CD4-positive, alpha-beta T cell (primary cell): ENCODE measurements around the gene ZNF22. TPM values are rescaled to one million over a fixed set of nuclear protein-coding genes. Genes with fewer than 3 reads are reported as not detected.

Source experiments
- ATAC-seq: fragments of 200-7000 bp; cut with Tn5 transposase; one replicate; pipeline ENCODE4 v1.10.0; 2022; ENCODE audit warnings: mild to moderate bottlenecking; ENCODE audit not compliant: poor library complexity
- CTCF ChIA-PET: fragments of 350-600 bp; sonication (Branson Sonifier 250); formaldehyde crosslinking; loops from one replicate; lab custom pipeline; 2021; ENCODE audit warnings: antibody characterized with exemption, inconsistent platforms; lab: Charles Lee
- POLR2A ChIA-PET: fragments of 350-600 bp; sonication (Branson Sonifier 250); formaldehyde crosslinking; loops from one replicate; lab custom pipeline; 2021; ENCODE audit warnings: antibody characterized with exemption, inconsistent platforms; lab: Charles Lee
- DNase-seq, 14 experiments: peaks; one replicate each; pipeline ENCODE4 v3.0.0-alpha.2; 2013 to 2020; ENCODE audit warnings: mixed read lengths in 2 of 14
- H3K27ac ChIP-seq, 2 donors: one replicate each; pipeline versions ENCODE4 v1.5.1 to v1.7.0; 2013; ENCODE audit warnings: low read length in 2 of 2, low read depth in 1 of 2, mild to moderate bottlenecking in 1 of 2
- H3K27me3 ChIP-seq, 2 experiments: 1 replicate in 1 of 2; 2 replicates in 1 of 2; pipeline versions ENCODE4 v1.6.1 to v1.7.0; 2013; ENCODE audit warnings: low read length in 2 of 2, control low read depth in 1 of 2, mild to moderate bottlenecking in 1 of 2, moderate library complexity in 1 of 2; ENCODE audit not compliant: insufficient read depth in 2 of 2, control insufficient read depth in 1 of 2
- H3K36me3 ChIP-seq: one replicate; pipeline ENCODE4 v1.6.1; 2013; ENCODE audit warnings: low read length, control low read depth; ENCODE audit not compliant: insufficient read depth
- H3K4me1 ChIP-seq: one replicate; pipeline ENCODE4 v1.6.1; 2013; ENCODE audit warnings: low read length, control low read depth; ENCODE audit not compliant: insufficient read depth
- H3K4me3 ChIP-seq: one replicate; pipeline ENCODE4 v1.5.1; 2013; ENCODE audit warnings: mild to moderate bottlenecking, low read length, moderate library complexity
- H3K9me3 ChIP-seq, 2 experiments: 1 replicate in 1 of 2; 2 replicates in 1 of 2; pipeline versions ENCODE4 v1.6.1 to v1.7.0; 2013; ENCODE audit warnings: low read length in 2 of 2, mild to moderate bottlenecking in 2 of 2, control low read depth in 1 of 2, moderate library complexity in 1 of 2; ENCODE audit not compliant: control insufficient read depth in 1 of 2, insufficient read depth in 1 of 2
- H3K27ac Mint-ChIP-seq: one replicate; pipeline ENCODE4 v1.8.0; 2020; ENCODE audit warnings: mixed read lengths
- H3K27me3 Mint-ChIP-seq: one replicate; pipeline ENCODE4 v1.8.0; 2021; ENCODE audit warnings: mixed read lengths
- H3K36me3 Mint-ChIP-seq: one replicate; pipeline ENCODE4 v1.8.0; 2021; ENCODE audit warnings: low read depth, mixed read lengths
- H3K4me1 Mint-ChIP-seq: one replicate; pipeline ENCODE4 v1.8.0; 2021; ENCODE audit warnings: low read depth, mixed read lengths
- H3K4me3 Mint-ChIP-seq: one replicate; pipeline ENCODE4 v1.8.0; 2020; ENCODE audit warnings: mild to moderate bottlenecking, mixed read lengths
- H3K9me3 Mint-ChIP-seq: one replicate; pipeline ENCODE4 v1.8.0; 2020; ENCODE audit warnings: mixed read lengths
- CTCF ChIP-seq: fragments of 200-600 bp; IDR thresholded peaks from one replicate; pipeline ENCODE4 v1.8.0; 2022; ENCODE audit warnings: antibody characterized with exemption, mild to moderate bottlenecking
- intact Hi-C, 2 experiments: fragments of 100-400 bp; cut with DNase I in 1 of 2; cut with micrococcal nuclease in 1 of 2; formaldehyde crosslinking; loops; one replicate each; pipeline versions ENCODE4 v1.15.1 to v1.9.0; 2023 to 2025; cut with DNase I, micrococcal nuclease
- total RNA-seq, 174 experiments: library from RNA in 2 of 174; stranded (reverse) in 2 of 174; gene quantifications; one replicate each; pipeline ENCODE4 v1.2.3 and lab custom pipeline; 2021 to 2026

ZNF22 gene
- total RNA-seq, 2 experiments from 2014 or later, result 14.1 to 15.3 TPM

- no peak for DNase-seq
- Mint-ChIP-seq H3K27ac (no peak overlapping the region), H3K9me3 (peaks cover 2% of the 10 kb centered on the region), H3K4me1 (peaks cover 32% of the 10 kb centered on the region), H3K4me3 (no peak overlapping the region), H3K36me3 (peaks cover 50% of the 10 kb centered on the region), H3K27me3 (no peaks in the 10 kb centered on the region)
- Histone ChIP-seq H3K9me3 (peaks cover 3 to 19% of the 10 kb centered on the region in 2 experiments), H3K4me1 (peaks cover 12% of the 10 kb centered on the region), H3K4me3 (no peak overlapping the region), H3K27ac (no peak overlapping the region), H3K27me3 (no peaks in the 10 kb centered on the region), H3K36me3 (peaks cover 19% of the 10 kb centered on the region)
- ATAC-seq, result no peak
- TF ChIP-seq CTCF, result no peak
- ChIA-PET POLR2A (no interaction called here), CTCF (no interaction called here)
- intact Hi-C loops, result loop anchor here in 1 of 2 experiments (10.0 kb wide), 1 partner anchor 231 kb away; no protein-coding TSS in a partner anchor
These were observed 2.8 kb downstream of the ZNF22 start for GRCh38 chr10:45003432-45004000.

- peaks cover 2% of the 10 kb centered on the region for H3K9me3 Mint-ChIP-seq
- intact Hi-C loops, result loop anchor here in 1 of 2 experiments (10.0 kb wide), 1 partner anchor 230 kb away; no protein-coding TSS in a partner anchor
- H3K27me3 Mint-ChIP-seq, result no peaks in the 10 kb centered on the region
- ATAC-seq (no peak), DNase-seq (no peak)
- H3K4me1 Mint-ChIP-seq, result peaks cover 31% of the 10 kb centered on the region
- Histone ChIP-seq H3K27me3 (no peaks in the 10 kb centered on the region), H3K27ac (no peak overlapping the region), H3K4me3 (no peak overlapping the region), H3K4me1 (peaks cover 12% of the 10 kb centered on the region), H3K36me3 (peaks cover 19% of the 10 kb centered on the region), H3K9me3 (peaks cover 3 to 19% of the 10 kb centered on the region in 2 experiments)
- no peak overlapping the region for H3K27ac Mint-ChIP-seq
- no peak for TF ChIP-seq CTCF
- CTCF ChIA-PET, result no interaction called here
- peaks cover 50% of the 10 kb centered on the region for H3K36me3 Mint-ChIP-seq
- H3K4me3 Mint-ChIP-seq, result no peak overlapping the region
- POLR2A ChIA-PET, result no interaction called here
These were observed 3.9 kb downstream of the ZNF22 start for GRCh38 chr10:45004661-45005060.

DNA sequence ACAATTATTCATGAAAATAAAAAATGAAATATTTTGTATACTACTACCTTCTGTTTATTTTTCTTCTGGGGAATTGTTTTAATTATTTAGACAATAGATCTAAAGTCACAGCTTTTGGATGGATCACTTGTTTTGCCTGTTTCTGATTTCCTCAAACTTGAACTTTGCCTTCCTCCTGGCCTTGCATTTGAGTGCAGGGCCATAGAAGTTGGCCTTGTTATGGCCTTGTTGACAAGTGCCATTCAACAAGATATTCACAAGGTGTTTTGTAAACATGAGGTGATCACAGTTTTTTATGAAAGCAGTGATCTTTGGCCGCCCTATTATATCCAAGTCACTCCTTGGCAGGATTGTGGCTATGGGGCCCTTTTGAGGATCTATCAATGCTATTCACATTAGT is 4.6 kb downstream of the ZNF22 start:
- Mint-ChIP-seq H3K36me3 (peaks cover 50% of the 10 kb centered on the region), H3K27ac (no peak overlapping the region)
- DNase-seq, result no peak

More for the DNA sequence above, 4.6 kb downstream of the ZNF22 start:
- Mint-ChIP-seq H3K27me3 (no peaks in the 10 kb centered on the region), H3K4me3 (no peak overlapping the region), H3K9me3 (peaks cover 2% of the 10 kb centered on the region), H3K4me1 (peaks cover 25% of the 10 kb centered on the region)
- ATAC-seq, result no peak
- intact Hi-C loops, result loop anchor here in 1 of 2 experiments (10.0 kb wide), 1 partner anchor 230 kb away; no protein-coding TSS in a partner anchor
- ChIA-PET CTCF (no interaction called here), POLR2A (no interaction called here)
- Histone ChIP-seq H3K27ac (no peak overlapping the region), H3K4me3 (no peak overlapping the region), H3K9me3 (peaks cover 3 to 19% of the 10 kb centered on the region in 2 experiments), H3K27me3 (no peaks in the 10 kb centered on the region), H3K4me1 (peaks cover 10% of the 10 kb centered on the region), H3K36me3 (peaks cover 19% of the 10 kb centered on the region)
- no peak for TF ChIP-seq CTCF
